ENCODE data around the gene BANF1. TPM values are rescaled to one million over a fixed set of nuclear protein-coding genes. Genes with fewer than 3 reads are reported as not detected.

Gene BANF1
- total and polyA plus RNA-seq, 2 of the 13 experiments (the other 11 are each of a cell fraction or from before 2014, with no cell fraction given), result 40.5 to 86.5 TPM

- ATAC-seq, result no peak
- ChIA-PET POLR2A (no interaction called here), CTCF (ENCODE audit: low intra/inter-chr PET ratio, low total read pairs) (no interaction called here)
- Histone ChIP-seq H3K79me2 (ENCODE audit: insufficient read depth, low read length) (no peaks in the 10 kb centered on the region), H3K4me2 (ENCODE audit: low read depth, low read length) (no peak overlapping the region), H2AFZ (ENCODE audit: low read length) (no peak overlapping the region), H3K27ac (ENCODE audit: extremely low read length, insufficient read depth, low read length) (no peak overlapping the region), H4K20me1 (ENCODE audit: insufficient read depth, low read length) (no peaks in the 10 kb centered on the region), H3K9me3 (ENCODE audit: low read length) (no peaks in the 10 kb centered on the region), H3K9ac (ENCODE audit: insufficient read depth, low read depth, low read length) (no peak overlapping the region), H3K4me1 (ENCODE audit: insufficient read depth, low read length) (no peaks in the 10 kb centered on the region; the same call in 1 of the 2 replicates), H3K27me3 (ENCODE audit: control insufficient read depth in 1 of 2, insufficient read depth in 2 of 2, low read length in 2 of 2) (peaks cover 10 to 41% of the 10 kb centered on the region in 2 experiments; a peak in 4 of 5 replicates), H3K4me3 (replicated peaks in 1 of 3; ENCODE audit: insufficient read depth in 1 of 3, low read depth in 2 of 3, low read length in 3 of 3) (no peak overlapping the region), H3K36me3 (replicated peaks in 1 of 2; ENCODE audit: control insufficient read depth in 1 of 2, insufficient read depth in 2 of 2, low read length in 2 of 2) (no peaks in the 10 kb centered on the region)
- no peak for DNase-seq (ENCODE audit: low spot score)
- intact Hi-C loops (cut with micrococcal nuclease; ENCODE audit: unreplicated experiment), result no loop called here
- TF ChIP-seq POLR2G (IDR thresholded peaks at IDR 0.05; ENCODE audit: low read depth, low read length) (no peak), HMGXB4 (CRISPR knock-in tag; IDR thresholded peaks at IDR 0.05; ENCODE audit: borderline replicate concordance in 1 of 2, low read depth in 1 of 2) (no peak), HMG20A (CRISPR knock-in tag; IDR thresholded peaks at IDR 0.05; ENCODE audit: borderline replicate concordance) (no peak), FOXO4 (CRISPR knock-in tag; conservative IDR thresholded peaks at IDR 0.05) (no peak), ZNF720 (CRISPR knock-in tag; IDR thresholded peaks at IDR 0.05) (no peak), CHCHD3 (CRISPR knock-in tag; IDR thresholded peaks at IDR 0.05) (no peak), PRDM15 (CRISPR knock-in tag; IDR thresholded peaks at IDR 0.05) (no peak), KMT2B (CRISPR knock-in tag; IDR thresholded peaks at IDR 0.05) (no peak), CEBPB (IDR thresholded peaks at IDR 0.05; ENCODE audit: borderline replicate concordance, low read depth, low read length) (no peak), PAF1 (CRISPR knock-in tag; IDR thresholded peaks at IDR 0.05) (no peak), POLR2A (IDR thresholded peaks at IDR 0.05; ENCODE audit: insufficient read depth in 1 of 2, low read depth in 2 of 2, low read length in 2 of 2) (no peak), JUND (CRISPR knock-in tag; IDR thresholded peaks at IDR 0.05) (no peak), POGK (CRISPR knock-in tag; conservative IDR thresholded peaks at IDR 0.05) (no peak)
- FAIRE-seq, result no peak
- in situ Hi-C loops (cut with HindIII; ENCODE audit: extremely low pct_ligation_motif_present, low pct_unique_long_range_greater_than_20kb), result no loop called here
- BruUV-seq (replicated peaks), result no TSS peak
- 30% methylated on average over 4 of the region's 7 CpGs for WGBS (ENCODE audit: low lambda C conversion rate)
These were observed 13.2 kb downstream of the BANF1 start for GRCh38 chr11:66015454-66015881.

Data from HepG2 (cell line).